Measurements from ENCODE around the gene TTBK1. TPM values are rescaled to one million over a fixed set of nuclear protein-coding genes. Genes with fewer than 3 reads are reported as not detected.

Gene TTBK1
- total and polyA plus RNA-seq, 2 of the 4 experiments (the other 2 are of a cell fraction): 0.02 TPM; not detected in 1

DNA sequence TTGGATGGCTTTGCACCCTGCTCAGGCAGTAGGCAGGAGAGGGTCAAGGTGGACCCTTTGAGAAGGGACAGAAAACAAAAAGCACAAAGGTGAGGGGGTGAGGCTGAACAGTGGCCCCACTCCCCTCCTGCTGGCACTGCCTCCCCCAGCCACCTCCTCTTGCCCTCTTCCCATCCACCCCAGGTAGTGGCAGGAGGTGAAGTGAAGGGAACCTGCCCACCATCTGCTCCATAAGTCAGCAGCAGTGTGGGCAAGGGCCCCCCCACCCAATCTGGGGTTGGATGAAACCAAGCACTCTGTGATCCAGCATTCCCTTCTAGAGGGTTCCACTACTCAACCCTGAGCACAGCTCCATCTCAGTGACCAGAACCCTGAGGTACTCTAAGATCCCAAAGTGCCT, 28.7 kb downstream of the TTBK1 start (continued):
- TF ChIP-seq, protein P1, sequence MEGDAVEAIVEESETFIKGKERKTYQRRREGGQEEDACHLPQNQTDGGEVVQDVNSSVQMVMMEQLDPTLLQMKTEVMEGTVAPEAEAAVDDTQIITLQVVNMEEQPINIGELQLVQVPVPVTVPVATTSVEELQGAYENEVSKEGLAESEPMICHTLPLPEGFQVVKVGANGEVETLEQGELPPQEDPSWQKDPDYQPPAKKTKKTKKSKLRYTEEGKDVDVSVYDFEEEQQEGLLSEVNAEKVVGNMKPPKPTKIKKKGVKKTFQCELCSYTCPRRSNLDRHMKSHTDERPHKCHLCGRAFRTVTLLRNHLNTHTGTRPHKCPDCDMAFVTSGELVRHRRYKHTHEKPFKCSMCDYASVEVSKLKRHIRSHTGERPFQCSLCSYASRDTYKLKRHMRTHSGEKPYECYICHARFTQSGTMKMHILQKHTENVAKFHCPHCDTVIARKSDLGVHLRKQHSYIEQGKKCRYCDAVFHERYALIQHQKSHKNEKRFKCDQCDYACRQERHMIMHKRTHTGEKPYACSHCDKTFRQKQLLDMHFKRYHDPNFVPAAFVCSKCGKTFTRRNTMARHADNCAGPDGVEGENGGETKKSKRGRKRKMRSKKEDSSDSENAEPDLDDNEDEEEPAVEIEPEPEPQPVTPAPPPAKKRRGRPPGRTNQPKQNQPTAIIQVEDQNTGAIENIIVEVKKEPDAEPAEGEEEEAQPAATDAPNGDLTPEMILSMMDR (conservative IDR thresholded peaks at IDR 0.05; ENCODE audit: low read depth, low read length): no peak
- no peak for TF ChIP-seq POLR2A (IDR thresholded peaks at IDR 0.05; ENCODE audit: low read depth, low read length)
- TF ChIP-seq MXI1 (IDR thresholded peaks at IDR 0.05; ENCODE audit: borderline replicate concordance, low read depth, low read length): no peak
- TF ChIP-seq, protein P2, sequence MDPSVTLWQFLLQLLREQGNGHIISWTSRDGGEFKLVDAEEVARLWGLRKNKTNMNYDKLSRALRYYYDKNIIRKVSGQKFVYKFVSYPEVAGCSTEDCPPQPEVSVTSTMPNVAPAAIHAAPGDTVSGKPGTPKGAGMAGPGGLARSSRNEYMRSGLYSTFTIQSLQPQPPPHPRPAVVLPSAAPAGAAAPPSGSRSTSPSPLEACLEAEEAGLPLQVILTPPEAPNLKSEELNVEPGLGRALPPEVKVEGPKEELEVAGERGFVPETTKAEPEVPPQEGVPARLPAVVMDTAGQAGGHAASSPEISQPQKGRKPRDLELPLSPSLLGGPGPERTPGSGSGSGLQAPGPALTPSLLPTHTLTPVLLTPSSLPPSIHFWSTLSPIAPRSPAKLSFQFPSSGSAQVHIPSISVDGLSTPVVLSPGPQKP (IDR thresholded peaks at IDR 0.05; ENCODE audit: borderline replicate concordance, low read depth, low read length): no peak
